NCI-H2196 treated with DMSO at 0.1 percent for 48 hours (cell line): ENCODE results near the gene PSMD1.
"Not testable (repeated sequence)": the region's sequence is repeated elsewhere in the genome, so short reads cannot be mapped to it uniquely, and the experiment has no call there.

Experiments
- DNase-seq: peaks from one replicate; lab custom pipeline; 2025; ENCODE audit not compliant: unreplicated experiment; lab: John Stamatoyannopoulos, UW

PSMD1 gene

GRCh38 chr2:231052494-231053451 is 3.9 kb upstream of the PSMD1 start:
- DNase-seq = peak; percentile 67

- DNase-seq = no peak
Measured at GRCh38 chr2:231053846-231054245, 2.8 kb upstream of the PSMD1 start.

- DNase-seq = no peak
Measured at GRCh38 chr2:231057590-231057989, 923 bp downstream of the PSMD1 start.

GRCh38 chr2:231058761-231059550 is 2.3 kb downstream of the PSMD1 start:
- DNase-seq = no peak

- no peak for DNase-seq
Measured at GRCh38 chr2:231059756-231060155, 3.1 kb downstream of the PSMD1 start.

- DNase-seq = no peak
Measured at GRCh38 chr2:231062776-231063175, 6.1 kb downstream of the PSMD1 start.

GRCh38 chr2:231063347-231063746 is 6.7 kb downstream of the PSMD1 start:
- DNase-seq = no peak

GRCh38 chr2:231065966-231066365 is 9.3 kb downstream of the PSMD1 start:
- DNase-seq = no peak

- not testable (repeated sequence) for DNase-seq
Measured at GRCh38 chr2:231067531-231067930, 10.9 kb downstream of the PSMD1 start.

GRCh38 chr2:231068525-231069222 is 12.0 kb downstream of the PSMD1 start:
- DNase-seq = no peak

- DNase-seq = no peak
Measured at GRCh38 chr2:231069379-231070054, 12.8 kb downstream of the PSMD1 start.

- DNase-seq = no peak
Measured at GRCh38 chr2:231084565-231084964, 27.9 kb downstream of the PSMD1 start.

- no peak for DNase-seq
Measured at GRCh38 chr2:231088754-231089153, 32.1 kb downstream of the PSMD1 start.

- DNase-seq = no peak
Measured at GRCh38 chr2:231093933-231094332, 37.3 kb downstream of the PSMD1 start.

GRCh38 chr2:231094736-231095346 is 38.2 kb downstream of the PSMD1 start:
- DNase-seq = no peak

GRCh38 chr2:231099918-231100317 is 43.3 kb downstream of the PSMD1 start:
- no peak for DNase-seq

GRCh38 chr2:231100321-231100720 is 43.7 kb downstream of the PSMD1 start:
- DNase-seq = not testable (repeated sequence)

- no peak for DNase-seq
Measured at GRCh38 chr2:231100990-231101389, 44.3 kb downstream of the PSMD1 start.

- no peak for DNase-seq
Measured at GRCh38 chr2:231102772-231103171, 46.1 kb downstream of the PSMD1 start.

- peak; percentile 34 for DNase-seq
Measured at GRCh38 chr2:231104115-231104713, 47.5 kb downstream of the PSMD1 start.
